ENCODE data around the gene MID1. TPM values are rescaled to one million over a fixed set of nuclear protein-coding genes. Genes with fewer than 3 reads are reported as not detected.
"Not testable (repeated sequence)": the region's sequence is repeated elsewhere in the genome, so short reads cannot be mapped to it uniquely, and the experiment has no call there.

Gene MID1
- polyA plus RNA-seq, 3 donors, result 23.7 to 32.6 (median 32.0) TPM

GRCh38 chrX:10628906-10629305 is 8.5 kb upstream of the MID1 start:
- DNase-seq, result no peak

GRCh38 chrX:10622197-10622596 is 1.8 kb upstream of the MID1 start:
- no peak for DNase-seq

- no peak for DNase-seq
Observed at GRCh38 chrX:10619425-10620046, 849 bp downstream of the MID1 start.

GRCh38 chrX:10618961-10619360 is 1.4 kb downstream of the MID1 start:
- DNase-seq, result no peak

GRCh38 chrX:10617999-10618351 is 2.4 kb downstream of the MID1 start:
- DNase-seq, result no peak

- no peak for DNase-seq
Observed at GRCh38 chrX:10617186-10617998, 3.0 kb downstream of the MID1 start.

GRCh38 chrX:10615931-10616774 is 4.2 kb downstream of the MID1 start:
- no peak for DNase-seq

- DNase-seq, result no peak
Observed at GRCh38 chrX:10612215-10612614, 8.2 kb downstream of the MID1 start.

GRCh38 chrX:10611441-10612090 is 8.8 kb downstream of the MID1 start:
- DNase-seq, result no peak

GRCh38 chrX:10608099-10608498 is 12.3 kb downstream of the MID1 start:
- no peak for DNase-seq

GRCh38 chrX:10607233-10607632 is 13.2 kb downstream of the MID1 start:
- no peak for DNase-seq

- no peak for DNase-seq
Observed at GRCh38 chrX:10603612-10604011, 16.8 kb downstream of the MID1 start.

- DNase-seq, result no peak
Observed at GRCh38 chrX:10602646-10603045, 17.7 kb downstream of the MID1 start.

- no peak for DNase-seq
Observed at GRCh38 chrX:10600479-10600878, 19.9 kb downstream of the MID1 start.

- no peak for DNase-seq
Observed at GRCh38 chrX:10598540-10598939, 21.8 kb downstream of the MID1 start.

GRCh38 chrX:10597871-10598270 is 22.5 kb downstream of the MID1 start:
- no peak for DNase-seq

- DNase-seq, result no peak
Observed at GRCh38 chrX:10591363-10592335, 28.7 kb downstream of the MID1 start.

GRCh38 chrX:10589787-10590186 is 30.6 kb downstream of the MID1 start:
- DNase-seq, result not testable (repeated sequence)

GRCh38 chrX:10589098-10589497 is 31.3 kb downstream of the MID1 start:
- no peak for DNase-seq

- not testable (repeated sequence) for DNase-seq
Observed at GRCh38 chrX:10584882-10585281, 35.5 kb downstream of the MID1 start.

GRCh38 chrX:10582945-10583344 is 37.4 kb downstream of the MID1 start:
- DNase-seq, result no peak
